ENCODE results near the gene NDUFS2. TPM values are rescaled to one million over a fixed set of nuclear protein-coding genes. Genes with fewer than 3 reads are reported as not detected.

Gene NDUFS2
- total and polyA plus RNA-seq, 2 of the 8 experiments (the other 6 are each of a cell fraction or from before 2014, with no cell fraction given) = 95.1 to 113 TPM

GRCh38 chr1:161159087-161159912 lies 42.9 kb upstream of the NDUFS2 start, which contains the start of gene USP21:
TSS of gene USP21 (plus strand) at chr1:161159500. CDS start at chr1:161160641, 1,141 bp downstream.
- Histone ChIP-seq H2BK15ac (ENCODE audit: low read length) (0 out of 2 replicates have a peak within 1 kb of the TSS, but pooled peaks have one; percentile 76), H3K4me2 (ENCODE audit: insufficient read depth in 1 of 2, low read depth in 2 of 2, low read length in 2 of 2) (peak within 1 kb of the TSS; percentile 63 to 97), H3K14ac (ENCODE audit: insufficient read length) (no peak within 1 kb of the TSS), H3K23me2 (ENCODE audit: low read depth, low read length) (peaks cover 7% of the 10 kb centered on the region), H3K27me3 (replicated peaks in 1 of 4; ENCODE audit: control insufficient read depth in 3 of 4, extremely low read depth in 1 of 4, insufficient read depth in 3 of 4, low read length in 3 of 4) (no peaks in the 10 kb centered on the region), H3K18ac (ENCODE audit: extremely low read depth, low read length) (peak within 1 kb of the TSS; percentile 61; the same call in 1 of the 2 replicates), H2AK5ac (ENCODE audit: low read depth, low read length) (no peak within 1 kb of the TSS; the same call in 1 of the 2 replicates), H3K4me1 (replicated peaks in 1 of 4; ENCODE audit: control insufficient read depth in 3 of 4, insufficient read depth in 4 of 4, low read length in 3 of 4) (peaks cover 0 to 15% (median 4%) of the 10 kb centered on the region in 4 experiments; a peak in 4 of 7 replicates), H2BK20ac (ENCODE audit: low read length) (no peak within 1 kb of the TSS), H2BK12ac (ENCODE audit: low read depth, low read length) (0 out of 2 replicates have a peak within 1 kb of the TSS, but pooled peaks have one; percentile 55), H3K9ac (replicated peaks in 1 of 4; ENCODE audit: extremely low read depth in 1 of 4, low read depth in 3 of 4, low read length in 3 of 4) (peak within 1 kb of the TSS; percentile 68 to 83 (median 73)), H4K8ac (ENCODE audit: extremely low read depth, insufficient read depth, low read length) (peak within 1 kb of the TSS; percentile 95), H3K23ac (ENCODE audit: insufficient read length) (no peak within 1 kb of the TSS), H3K9me3 (ENCODE audit: insufficient read depth in 2 of 2, low read depth in 1 of 2, low read length in 1 of 2) (no peaks in the 10 kb centered on the region), H2AFZ (ENCODE audit: low read length) (no peak within 1 kb of the TSS), H3K27ac (ENCODE audit: low read depth, low read length) (peak within 1 kb of the TSS; percentile 63), H3K36me3 (ENCODE audit: control insufficient read depth in 2 of 4, insufficient read depth in 4 of 4, low read length in 3 of 4) (peaks cover 2 to 12% (median 7%) of the 10 kb centered on the region in 4 experiments; a peak in 5 of 8 replicates), H3K79me2 (ENCODE audit: control insufficient read depth in 1 of 2, insufficient read depth in 2 of 2, low read length in 2 of 2) (no peaks in the 10 kb centered on the region; a peak in 1 of 4 replicates), H2BK5ac (ENCODE audit: low read depth, low read length) (peak within 1 kb of the TSS; percentile 21; the same call in 1 of the 2 replicates), H4K91ac (replicated peaks; ENCODE audit: insufficient read length, low read length) (no peak within 1 kb of the TSS), H3K4ac (replicated peaks; ENCODE audit: insufficient read length, low read depth, low read length) (peak within 1 kb of the TSS; percentile 2), H3K4me3 (ENCODE audit: extremely low read depth in 1 of 4, insufficient read depth in 2 of 4, low read depth in 3 of 4, low read length in 4 of 4) (peak within 1 kb of the TSS; percentile 62 to 80 (median 72)), H4K20me1 (replicated peaks in 1 of 2; ENCODE audit: control insufficient read depth in 1 of 2, insufficient read depth in 2 of 2, low read length in 2 of 2) (no peaks in the 10 kb centered on the region), H2BK120ac (replicated peaks; ENCODE audit: low read depth, low read length) (no peak within 1 kb of the TSS), H4K5ac (ENCODE audit: insufficient read length, low read depth, low read length) (peak within 1 kb of the TSS; percentile 69), H3K79me1 (ENCODE audit: low read depth, low read length) (no peaks in the 10 kb centered on the region; the same call in 1 of the 2 replicates), H3K56ac (replicated peaks; ENCODE audit: insufficient read length, low read depth, low read length) (peak within 1 kb of the TSS; percentile 66)
- CTCF ChIA-PET (ENCODE audit: partially characterized antibody) = interaction anchor here (0.8 to 1.2 kb wide), 4 partner anchors 12 to 62 kb away, joined by 3 to 5 read pairs (median 3); no protein-coding TSS in a partner anchor
- 5% methylated on average over 47 of the region's 60 CpGs; no CpG with 5 or more reads in 1 of the 2 experiments for WGBS, 2 experiments (ENCODE audit: extremely low coverage in 1 of 2, insufficient coverage in 1 of 2, insufficient read length in 1 of 2, insufficient replicate concordance in 2 of 2, low coverage in 1 of 2, low lambda C conversion rate in 2 of 2, missing lambda C conversion rate in 1 of 2)
- POLR2A ChIA-PET (ENCODE audit: partially characterized antibody) = interaction anchor here (0.9 to 13.6 kb wide), 5 partner anchors 11 to 50 kb away, joined by 3 to 130 read pairs (median 4); partner anchors contain the start of gene DEDD
- DNase-seq (ENCODE audit: low read depth in 1 of 2, low spot score in 2 of 2) (peak; percentile 77 to 97), FAIRE-seq (no peak)
- TF ChIP-seq BRCA1 (IDR thresholded peaks at IDR 0.05; ENCODE audit: low read depth, low read length) (no peak), EP300 (IDR thresholded peaks at IDR 0.05; ENCODE audit: borderline replicate concordance in 1 of 2, low read depth in 2 of 2, low read length in 2 of 2) (no peak), CEBPB (IDR thresholded peaks at IDR 0.05; ENCODE audit: low read depth, low read length) (no peak), PHF8 (conservative IDR thresholded peaks at IDR 0.05; ENCODE audit: low read depth, low read length) (peak; percentile 77), CTCF (IDR thresholded peaks at IDR 0.05; ENCODE audit: control extremely low read depth in 1 of 3, insufficient read depth in 1 of 3, low read depth in 1 of 3, low read length in 3 of 3) (peak; percentile 3 to 34 (median 29)), SP1 (IDR thresholded peaks at IDR 0.05; ENCODE audit: low read depth, low read length) (0 out of 2 replicates have a peak, but pooled peaks have one; percentile 2), YY1 (IDR thresholded peaks at IDR 0.05; ENCODE audit: low read depth, low read length) (peak; percentile 99)
- TF ChIP-seq, protein P1, sequence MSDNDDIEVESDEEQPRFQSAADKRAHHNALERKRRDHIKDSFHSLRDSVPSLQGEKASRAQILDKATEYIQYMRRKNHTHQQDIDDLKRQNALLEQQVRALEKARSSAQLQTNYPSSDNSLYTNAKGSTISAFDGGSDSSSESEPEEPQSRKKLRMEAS (IDR thresholded peaks at IDR 0.05) = peak; percentile 11

All from H1 (cell line).